Lower lobe of right lung (tissue), 2 donors: ENCODE measurements around the gene DUSP21. TPM values are rescaled to one million over a fixed set of nuclear protein-coding genes. Genes with fewer than 3 reads are reported as not detected.
"Not testable (repeated sequence)": the region's sequence is repeated elsewhere in the genome, so short reads cannot be mapped to it uniquely, and the experiment has no call there.

Source experiments
- ATAC-seq, 2 donors: fragments of 200-7000 bp; cut with Tn5 transposase; one replicate each; pipeline ENCODE4 v1.9.1; 2020 to 2022; ENCODE audit warnings: mild to moderate bottlenecking in 2 of 2, moderate library complexity in 2 of 2
- DNase-seq: peaks from one replicate; pipeline ENCODE4 v3.0.0-alpha.2; 2020
- H3K27ac ChIP-seq: fragments of 200-600 bp; one replicate; pipeline ENCODE4 v1.8.0; 2022
- H3K27me3 ChIP-seq: fragments of 200-600 bp; one replicate; pipeline ENCODE4 v1.8.0; 2022; ENCODE audit warnings: low read depth
- H3K36me3 ChIP-seq: fragments of 200-600 bp; one replicate; pipeline ENCODE4 v1.8.0; 2022; ENCODE audit warnings: mild to moderate bottlenecking
- H3K4me1 ChIP-seq: fragments of 200-600 bp; one replicate; pipeline ENCODE4 v1.8.0; 2022
- H3K4me3 ChIP-seq: fragments of 200-600 bp; one replicate; pipeline ENCODE4 v1.8.0; 2022; ENCODE audit warnings: mild to moderate bottlenecking
- H3K9me3 ChIP-seq: fragments of 200-600 bp; one replicate; pipeline ENCODE4 v1.8.0; 2022
- CTCF ChIP-seq: fragments of 200-600 bp; IDR thresholded peaks from one replicate; pipeline ENCODE4 v1.8.0; 2022; ENCODE audit warnings: antibody characterized with exemption, mild to moderate bottlenecking
- intact Hi-C: fragments of 100-400 bp; cut with DNase I; formaldehyde crosslinking; loops from one replicate; pipeline ENCODE4 v1.11.0; 2022
- total RNA-seq: library from RNA; stranded (reverse); fragmentation: NEBNext Ultra II Directional; extraction: Animal tissue kit (Norgen Biotek cat#: 25700); gene quantifications from one replicate; pipeline ENCODE4 v1.2.1, GENCODE V29; 2021
- donor health status: DM: no; HTN: yes; CAD: no; lungs with severe emphysema.

The DUSP21 gene
- total RNA-seq, 1 donor from 2014 or later: not detected

- H3K27me3 ChIP-seq: no peaks in the 10 kb centered on the region
- H3K4me1 ChIP-seq: no peaks in the 10 kb centered on the region
- no peaks in the 10 kb centered on the region for H3K9me3 ChIP-seq
- H3K4me3 ChIP-seq: no peak overlapping the region
- no peak for ATAC-seq
- H3K27ac ChIP-seq: no peak overlapping the region
- DNase-seq: no peak
- TF ChIP-seq CTCF: no peak
- intact Hi-C loops: no loop called here
- H3K36me3 ChIP-seq: no peaks in the 10 kb centered on the region
These were observed 511 bp upstream of the DUSP21 start for GRCh38 chrX:44843318-44843702.

DNA sequence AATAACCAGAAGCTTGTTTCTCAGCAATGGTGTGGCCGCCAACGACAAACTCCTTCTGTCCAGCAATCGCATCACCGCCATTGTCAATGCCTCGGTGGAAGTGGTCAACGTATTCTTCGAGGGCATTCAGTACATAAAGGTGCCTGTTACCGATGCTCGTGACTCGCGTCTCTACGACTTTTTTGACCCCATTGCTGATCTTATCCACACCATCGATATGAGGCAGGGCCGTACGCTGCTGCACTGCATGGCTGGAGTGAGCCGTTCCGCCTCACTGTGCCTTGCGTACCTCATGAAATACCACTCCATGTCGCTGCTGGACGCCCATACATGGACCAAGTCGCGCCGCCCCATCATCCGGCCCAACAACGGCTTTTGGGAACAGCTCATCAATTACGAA, 383 bp downstream of the DUSP21 start:
- H3K4me3 ChIP-seq: no peak overlapping the region
- no peaks in the 10 kb centered on the region for H3K36me3 ChIP-seq
- DNase-seq (no peak), ATAC-seq (no peak)
- no peak overlapping the region for H3K27ac ChIP-seq
- H3K27me3 ChIP-seq: no peaks in the 10 kb centered on the region
- TF ChIP-seq CTCF: no peak
- no peaks in the 10 kb centered on the region for H3K9me3 ChIP-seq
- intact Hi-C loops: no loop called here
- H3K4me1 ChIP-seq: no peaks in the 10 kb centered on the region

GRCh38 chrX:44850891-44851290, 7.1 kb downstream of the DUSP21 start:
- H3K9me3 ChIP-seq, H3K4me1 ChIP-seq, H3K36me3 ChIP-seq, H3K4me3 ChIP-seq, H3K27me3 ChIP-seq, ATAC-seq, H3K27ac ChIP-seq, DNase-seq, intact Hi-C loops: not testable (repeated sequence)

DNA sequence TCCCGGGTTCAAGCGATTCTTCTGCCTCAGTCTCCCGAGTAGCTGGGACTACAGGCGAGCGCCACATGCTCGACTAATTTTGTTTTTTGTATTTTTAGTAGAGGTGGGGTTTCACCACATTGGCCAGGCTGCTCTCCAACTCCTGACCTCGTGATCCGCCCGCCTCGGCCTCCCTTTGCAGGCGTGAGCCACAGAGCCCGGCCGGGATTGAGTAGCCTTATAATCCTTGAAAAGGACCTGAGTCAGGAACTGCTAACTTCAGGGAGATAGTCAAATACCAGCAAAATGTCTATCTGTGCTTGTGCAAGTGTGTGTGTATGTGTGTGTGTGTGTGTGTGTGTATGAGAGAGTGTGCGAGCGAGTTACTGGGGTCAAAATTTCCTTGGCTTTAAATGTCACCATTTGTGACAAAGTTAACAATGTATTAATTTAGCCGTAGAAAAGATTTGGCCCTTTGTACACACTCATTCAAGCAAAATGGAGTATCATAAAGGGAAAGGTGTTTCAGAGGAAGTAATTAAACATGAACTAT, 27.4 kb downstream of the DUSP21 start:
- intact Hi-C loops: no loop called here
- Histone ChIP-seq H3K4me1 (no peaks in the 10 kb centered on the region), H3K27me3 (no peaks in the 10 kb centered on the region), H3K9me3 (no peaks in the 10 kb centered on the region), H3K4me3 (peak overlapping the region; percentile 70), H3K36me3 (no peaks in the 10 kb centered on the region), H3K27ac (no peak overlapping the region)
- TF ChIP-seq CTCF: no peak
- ATAC-seq: no peak
- peak; percentile 46 for DNase-seq

DNA sequence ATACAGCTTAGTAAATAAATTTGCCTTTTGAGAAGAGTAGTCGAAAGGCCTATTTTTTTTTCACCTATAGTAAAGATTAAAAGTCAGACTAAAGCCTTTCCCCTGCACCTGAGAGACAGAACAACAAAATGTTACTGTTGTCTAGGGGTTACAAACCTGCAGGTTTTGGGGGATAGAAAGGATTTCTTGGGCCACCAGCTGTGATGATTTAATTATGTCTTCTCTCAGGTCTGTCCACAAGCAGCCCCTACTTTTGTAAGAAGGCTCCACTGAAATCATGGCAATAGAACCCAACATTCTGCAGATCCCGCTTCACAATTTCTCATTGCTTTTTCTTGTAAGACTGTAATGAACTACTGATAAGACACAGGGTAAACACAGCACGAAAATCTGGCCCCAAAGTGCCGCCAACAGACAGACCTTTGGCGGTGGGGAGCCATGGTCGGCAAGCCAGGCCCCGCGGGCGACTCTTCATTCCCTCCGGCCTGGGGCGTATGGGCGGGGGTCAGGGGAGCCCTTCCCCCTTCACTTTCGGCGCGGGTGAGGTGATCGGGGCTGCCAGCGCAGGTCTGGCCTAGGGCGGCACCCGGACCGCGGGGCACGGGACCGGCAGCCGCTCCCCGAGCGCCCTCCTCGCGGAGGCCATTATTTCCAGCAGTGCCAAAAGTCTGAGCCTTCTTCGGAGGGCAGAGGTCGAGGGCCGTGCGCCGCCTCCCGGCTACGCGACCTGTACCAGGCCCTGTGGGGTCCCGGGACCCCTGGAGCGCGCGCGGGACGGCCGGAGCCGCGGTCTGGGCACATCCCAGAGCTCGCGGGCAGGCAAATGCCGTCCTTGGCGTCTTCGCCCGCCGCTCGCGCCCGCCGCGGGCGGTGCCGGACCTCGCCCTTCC, 28.4 kb downstream of the DUSP21 start:
- Histone ChIP-seq H3K27me3 (no peaks in the 10 kb centered on the region), H3K4me1 (no peaks in the 10 kb centered on the region), H3K4me3 (peak overlapping the region; percentile 70), H3K27ac (peak overlapping the region; percentile 96), H3K36me3 (no peaks in the 10 kb centered on the region), H3K9me3 (no peaks in the 10 kb centered on the region)
- intact Hi-C loops: no loop called here
- TF ChIP-seq CTCF: no peak
- ATAC-seq: peak; percentile 58 to 69
- DNase-seq: no peak

GRCh38 chrX:44872821-44873414, 29.1 kb downstream of the DUSP21 start, which contains the start of gene KDM6A:
Gene KDM6A (plus strand): TSS chrX:44873188. CDS start chrX:44873552, 364 bp downstream.
- Histone ChIP-seq H3K4me3 (peak within 1 kb of the TSS; percentile 70), H3K36me3 (no peaks in the 10 kb centered on the region), H3K27me3 (no peaks in the 10 kb centered on the region), H3K4me1 (no peaks in the 10 kb centered on the region), H3K27ac (peak within 1 kb of the TSS; percentile 96), H3K9me3 (no peaks in the 10 kb centered on the region)
- intact Hi-C loops: no loop called here
- ATAC-seq (peak; percentile 94 to 97), DNase-seq (peak; percentile 97)
- TF ChIP-seq CTCF: no peak
